ENCODE measurements around the gene FATE1.

FATE1 gene

GRCh38 chrX:151735219-151735618 is 19.4 kb downstream of the FATE1 start:
- Histone ChIP-seq H3K4me1 (ENCODE audit: insufficient read depth, low read length) (no peaks in the 10 kb centered on the region), H3K27ac (ENCODE audit: low read length) (no peak overlapping the region), H2AFZ (ENCODE audit: low read depth, low read length) (no peak overlapping the region), H3K79me2 (ENCODE audit: insufficient read depth, low read length) (no peaks in the 10 kb centered on the region), H3K4me2 (ENCODE audit: insufficient read depth, low read length) (no peak overlapping the region), H3K4me3 (ENCODE audit: low read depth in 1 of 2, low read length in 2 of 2) (no peak overlapping the region), H3K27me3 (ENCODE audit: insufficient read depth, low read length, poor library complexity) (no peaks in the 10 kb centered on the region), H3K36me3 (ENCODE audit: insufficient read depth, low read length) (no peaks in the 10 kb centered on the region), H4K20me1 (ENCODE audit: insufficient read depth, low read length) (no peaks in the 10 kb centered on the region), H3K9me3 (ENCODE audit: insufficient read depth, low read length, severe bottlenecking) (no peaks in the 10 kb centered on the region), H3K9ac (ENCODE audit: low read depth, low read length) (no peak overlapping the region)
- TF ChIP-seq CTCF (IDR thresholded peaks at IDR 0.05; ENCODE audit: borderline replicate concordance, extremely low read depth, low read length, poor library complexity, severe bottlenecking), result no peak
- no peak for TF ChIP-seq EZH2 (IDR thresholded peaks at IDR 0.05; ENCODE audit: borderline replicate concordance, low read depth, low read length, severe bottlenecking)
- no peak for ATAC-seq (ENCODE audit: insufficient read depth, low read depth)
- no peak for DNase-seq

- Histone ChIP-seq H3K9ac (ENCODE audit: low read depth, low read length) (no peak overlapping the region), H3K79me2 (ENCODE audit: insufficient read depth, low read length) (no peaks in the 10 kb centered on the region), H3K4me3 (ENCODE audit: low read depth in 1 of 2, low read length in 2 of 2) (no peak overlapping the region), H2AFZ (ENCODE audit: low read depth, low read length) (no peak overlapping the region), H3K27ac (ENCODE audit: low read length) (no peak overlapping the region), H3K27me3 (ENCODE audit: insufficient read depth, low read length, poor library complexity) (no peaks in the 10 kb centered on the region), H4K20me1 (ENCODE audit: insufficient read depth, low read length) (no peaks in the 10 kb centered on the region), H3K36me3 (ENCODE audit: insufficient read depth, low read length) (no peaks in the 10 kb centered on the region), H3K4me1 (ENCODE audit: insufficient read depth, low read length) (no peaks in the 10 kb centered on the region), H3K9me3 (ENCODE audit: insufficient read depth, low read length, severe bottlenecking) (no peaks in the 10 kb centered on the region), H3K4me2 (ENCODE audit: insufficient read depth, low read length) (no peak overlapping the region)
- DNase-seq, result no peak
- no peak for ATAC-seq (ENCODE audit: insufficient read depth, low read depth)
- TF ChIP-seq CTCF (IDR thresholded peaks at IDR 0.05; ENCODE audit: borderline replicate concordance, extremely low read depth, low read length, poor library complexity, severe bottlenecking) (no peak), EZH2 (IDR thresholded peaks at IDR 0.05; ENCODE audit: borderline replicate concordance, low read depth, low read length, severe bottlenecking) (no peak)
These were observed 20.9 kb downstream of the FATE1 start for GRCh38 chrX:151736685-151737084.

- H3K9ac ChIP-seq (ENCODE audit: low read depth, low read length), result no peak overlapping the region
- H3K4me1 ChIP-seq (ENCODE audit: insufficient read depth, low read length), result no peaks in the 10 kb centered on the region
- H3K4me2 ChIP-seq (ENCODE audit: insufficient read depth, low read length), result no peak overlapping the region
- DNase-seq (no peak), ATAC-seq (ENCODE audit: insufficient read depth, low read depth) (no peak)
- no peak overlapping the region for H3K27ac ChIP-seq (ENCODE audit: low read length)
- no peak overlapping the region for H2AFZ ChIP-seq (ENCODE audit: low read depth, low read length)
- H3K4me3 ChIP-seq (ENCODE audit: low read depth in 1 of 2, low read length in 2 of 2), result no peak overlapping the region
- H3K27me3 ChIP-seq (ENCODE audit: insufficient read depth, low read length, poor library complexity), result no peaks in the 10 kb centered on the region
- H4K20me1 ChIP-seq (ENCODE audit: insufficient read depth, low read length), result no peaks in the 10 kb centered on the region
- no peaks in the 10 kb centered on the region for H3K36me3 ChIP-seq (ENCODE audit: insufficient read depth, low read length)
- no peaks in the 10 kb centered on the region for H3K9me3 ChIP-seq (ENCODE audit: insufficient read depth, low read length, severe bottlenecking)
- TF ChIP-seq EZH2 (IDR thresholded peaks at IDR 0.05; ENCODE audit: borderline replicate concordance, low read depth, low read length, severe bottlenecking) (no peak), CTCF (IDR thresholded peaks at IDR 0.05; ENCODE audit: borderline replicate concordance, extremely low read depth, low read length, poor library complexity, severe bottlenecking) (no peak)
- H3K79me2 ChIP-seq (ENCODE audit: insufficient read depth, low read length), result no peaks in the 10 kb centered on the region
These were observed 21.7 kb downstream of the FATE1 start for GRCh38 chrX:151737494-151737893.

- Histone ChIP-seq H3K36me3 (ENCODE audit: insufficient read depth, low read length) (no peaks in the 10 kb centered on the region), H3K4me2 (ENCODE audit: insufficient read depth, low read length) (no peak overlapping the region), H2AFZ (ENCODE audit: low read depth, low read length) (no peak overlapping the region), H4K20me1 (ENCODE audit: insufficient read depth, low read length) (no peaks in the 10 kb centered on the region), H3K4me1 (ENCODE audit: insufficient read depth, low read length) (no peaks in the 10 kb centered on the region), H3K79me2 (ENCODE audit: insufficient read depth, low read length) (no peaks in the 10 kb centered on the region), H3K9ac (ENCODE audit: low read depth, low read length) (no peak overlapping the region), H3K9me3 (ENCODE audit: insufficient read depth, low read length, severe bottlenecking) (no peaks in the 10 kb centered on the region), H3K27ac (ENCODE audit: low read length) (no peak overlapping the region), H3K27me3 (ENCODE audit: insufficient read depth, low read length, poor library complexity) (no peaks in the 10 kb centered on the region), H3K4me3 (ENCODE audit: low read depth in 1 of 2, low read length in 2 of 2) (no peak overlapping the region)
- DNase-seq (no peak), ATAC-seq (ENCODE audit: insufficient read depth, low read depth) (no peak)
- TF ChIP-seq EZH2 (IDR thresholded peaks at IDR 0.05; ENCODE audit: borderline replicate concordance, low read depth, low read length, severe bottlenecking) (no peak), CTCF (IDR thresholded peaks at IDR 0.05; ENCODE audit: borderline replicate concordance, extremely low read depth, low read length, poor library complexity, severe bottlenecking) (no peak)
These were observed 22.9 kb downstream of the FATE1 start for GRCh38 chrX:151738751-151739150.
